HG03097 (cell line): ENCODE results near the gene MAB21L3.

Experiments used
- ATAC-seq: cut with Tn5 transposase; IDR thresholded peaks from one replicate; pipeline ENCODE4 v1.9.1; 2021; ENCODE audit not compliant: unreplicated experiment, low FRiP score

The MAB21L3 gene

DNA sequence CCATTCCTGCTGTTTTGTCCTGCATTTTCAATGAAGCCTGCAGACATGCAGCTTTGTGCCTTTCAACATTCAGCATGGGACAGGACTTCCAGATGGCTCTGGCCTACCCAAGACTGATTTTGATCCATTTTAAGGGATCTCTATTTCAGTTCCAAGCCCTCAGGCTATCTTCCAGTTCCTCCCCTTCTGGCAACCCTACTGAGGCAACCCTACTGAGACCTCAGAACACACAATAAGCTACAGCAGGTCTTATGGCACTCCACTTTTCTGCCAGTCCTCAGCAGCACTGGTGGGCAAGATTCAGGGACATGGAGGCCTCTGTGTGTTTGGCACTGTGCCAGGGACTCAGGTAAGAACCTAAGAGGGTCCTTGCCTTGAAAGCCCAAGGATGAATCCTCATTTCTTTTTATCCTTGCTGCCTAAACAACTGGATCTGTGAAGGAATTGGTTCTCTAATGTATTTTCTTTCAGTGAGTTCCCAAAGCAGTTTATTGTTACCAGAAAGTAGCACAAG lies 50.7 kb downstream of the MAB21L3 start:
- ATAC-seq, result no peak

- ATAC-seq, result no peak
Measured at GRCh38 chr1:116163533-116163932, 52.3 kb downstream of the MAB21L3 start.

DNA sequence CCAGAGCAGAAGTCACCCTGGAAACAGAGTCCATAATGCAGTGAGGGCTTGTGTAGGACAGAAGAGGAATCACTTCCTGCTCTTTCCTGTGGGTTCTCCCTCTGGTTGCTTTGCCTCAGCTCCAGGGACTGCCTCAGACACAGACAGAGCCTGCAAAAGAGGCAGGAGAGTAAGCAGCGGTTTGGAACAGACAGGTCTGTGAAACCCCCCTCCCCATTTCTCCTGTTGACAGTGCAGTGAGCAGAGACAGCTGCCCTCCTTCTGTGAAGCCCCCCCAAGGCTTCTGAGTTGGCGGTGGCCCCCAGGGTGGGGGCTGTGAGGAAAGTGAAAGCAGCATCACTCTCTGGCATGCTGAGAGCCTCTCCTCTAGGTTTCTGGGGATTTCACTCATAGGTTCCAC lies 53.0 kb downstream of the MAB21L3 start:
- no peak for ATAC-seq

GRCh38 chr1:116164604-116165368 lies 53.6 kb downstream of the MAB21L3 start:
- no peak for ATAC-seq

DNA sequence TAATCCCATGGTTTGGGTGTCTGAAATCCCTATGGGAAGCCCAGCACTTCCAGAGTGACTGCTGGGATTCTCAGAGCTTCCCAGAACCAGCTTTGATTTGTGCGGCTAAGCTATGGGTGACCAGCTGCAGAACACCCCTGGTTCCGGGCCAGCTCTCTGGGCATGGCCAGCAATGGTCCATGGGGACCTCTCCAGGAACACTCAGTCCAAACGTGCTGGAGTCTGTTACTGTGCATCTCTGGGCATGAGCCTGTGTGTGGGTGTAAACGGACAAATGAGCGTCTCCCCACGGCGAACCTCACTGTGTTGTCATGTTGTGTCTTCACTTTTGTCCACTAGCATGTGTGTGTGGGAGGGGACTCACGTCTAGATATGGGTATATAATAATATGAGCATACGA lies 54.4 kb downstream of the MAB21L3 start:
- no peak for ATAC-seq

DNA sequence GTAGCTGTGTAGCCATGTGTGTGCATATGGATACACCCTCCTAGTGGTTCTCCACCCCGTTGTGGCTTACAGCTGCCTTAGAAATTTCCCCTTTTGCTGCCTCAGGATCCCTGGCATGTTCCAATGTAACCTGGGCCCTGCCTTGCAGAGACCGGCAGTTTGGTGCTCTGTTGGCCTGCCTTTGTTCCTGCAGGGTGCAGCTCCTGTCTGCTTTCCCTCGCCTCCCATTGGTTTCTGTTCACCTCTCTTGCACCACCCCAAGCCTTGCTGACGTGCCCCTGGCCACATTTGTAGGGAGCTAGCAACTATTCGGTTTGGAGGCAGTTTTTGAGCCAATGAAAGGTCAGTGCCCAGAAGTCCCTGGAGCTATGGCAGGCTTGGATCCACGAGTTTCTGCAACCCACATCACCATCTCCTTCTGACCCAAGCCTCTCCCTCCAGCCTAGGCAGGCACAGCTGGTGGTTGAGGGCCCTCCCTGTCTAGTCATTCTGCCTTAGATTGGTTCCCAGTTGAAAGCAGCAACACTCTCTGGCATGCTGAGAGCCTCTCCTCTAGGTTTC lies 54.9 kb downstream of the MAB21L3 start:
- no peak for ATAC-seq

DNA sequence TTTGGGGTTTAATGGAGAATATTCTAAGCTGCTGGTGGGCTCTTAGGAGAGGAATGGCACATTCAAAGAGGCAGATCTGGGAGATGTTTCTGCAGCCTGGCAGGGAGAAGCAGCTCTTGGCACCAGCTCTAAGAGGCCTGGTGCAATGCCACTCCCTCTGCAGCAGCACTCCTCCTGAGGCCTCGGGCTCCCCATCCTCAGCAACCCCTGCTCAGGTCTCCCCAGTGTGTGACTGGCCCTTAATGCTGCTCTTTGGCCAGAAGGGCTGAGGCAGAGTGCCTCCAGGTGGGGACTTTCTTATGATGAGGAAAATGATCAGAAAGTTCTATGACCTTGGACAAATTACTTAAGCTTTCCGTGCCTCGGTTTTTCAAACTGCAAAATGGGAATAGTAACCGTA lies 55.5 kb downstream of the MAB21L3 start:
- ATAC-seq, result no peak

GRCh38 chr1:116167625-116168276 lies 56.6 kb downstream of the MAB21L3 start:
- no peak for ATAC-seq

DNA sequence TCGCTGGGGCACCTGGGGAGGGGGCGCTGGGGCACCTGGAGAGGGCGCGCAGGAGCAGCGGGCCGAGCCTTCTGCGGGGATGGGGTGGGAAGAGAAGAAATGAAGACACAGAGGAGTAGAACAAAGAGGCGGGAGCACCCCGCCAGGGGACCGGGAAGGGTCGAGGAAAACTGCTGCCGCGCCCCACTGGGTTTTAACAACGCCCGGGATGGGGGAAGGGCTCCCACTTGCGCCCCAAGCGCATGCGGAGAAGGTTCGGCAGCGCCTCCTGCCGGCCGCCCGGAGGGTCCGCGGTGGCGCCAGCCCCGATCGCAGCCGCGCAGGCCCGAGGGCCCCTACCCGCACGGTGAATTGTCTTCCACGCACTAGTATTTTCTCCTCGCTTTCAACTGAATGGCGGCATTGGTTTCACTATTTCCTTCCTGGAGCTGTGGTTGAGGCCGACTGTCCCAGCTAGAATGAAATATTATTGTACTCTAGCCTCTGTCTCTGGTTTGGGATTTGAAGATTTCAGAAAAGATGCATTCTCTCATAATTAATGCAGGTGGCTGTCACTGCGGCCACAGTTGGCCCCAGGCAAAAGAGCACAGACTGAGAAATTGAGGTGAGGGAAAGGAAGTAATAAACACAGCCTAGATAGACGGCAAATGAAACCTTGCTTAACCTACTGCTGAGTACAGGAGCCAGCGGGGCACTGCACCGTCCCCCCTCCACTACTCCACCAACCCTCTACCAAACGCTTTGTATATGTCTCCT lies 57.3 kb downstream of the MAB21L3 start:
- peak; percentile 73 for ATAC-seq

- no peak for ATAC-seq
Measured at GRCh38 chr1:116169898-116170297, 58.7 kb downstream of the MAB21L3 start.

DNA sequence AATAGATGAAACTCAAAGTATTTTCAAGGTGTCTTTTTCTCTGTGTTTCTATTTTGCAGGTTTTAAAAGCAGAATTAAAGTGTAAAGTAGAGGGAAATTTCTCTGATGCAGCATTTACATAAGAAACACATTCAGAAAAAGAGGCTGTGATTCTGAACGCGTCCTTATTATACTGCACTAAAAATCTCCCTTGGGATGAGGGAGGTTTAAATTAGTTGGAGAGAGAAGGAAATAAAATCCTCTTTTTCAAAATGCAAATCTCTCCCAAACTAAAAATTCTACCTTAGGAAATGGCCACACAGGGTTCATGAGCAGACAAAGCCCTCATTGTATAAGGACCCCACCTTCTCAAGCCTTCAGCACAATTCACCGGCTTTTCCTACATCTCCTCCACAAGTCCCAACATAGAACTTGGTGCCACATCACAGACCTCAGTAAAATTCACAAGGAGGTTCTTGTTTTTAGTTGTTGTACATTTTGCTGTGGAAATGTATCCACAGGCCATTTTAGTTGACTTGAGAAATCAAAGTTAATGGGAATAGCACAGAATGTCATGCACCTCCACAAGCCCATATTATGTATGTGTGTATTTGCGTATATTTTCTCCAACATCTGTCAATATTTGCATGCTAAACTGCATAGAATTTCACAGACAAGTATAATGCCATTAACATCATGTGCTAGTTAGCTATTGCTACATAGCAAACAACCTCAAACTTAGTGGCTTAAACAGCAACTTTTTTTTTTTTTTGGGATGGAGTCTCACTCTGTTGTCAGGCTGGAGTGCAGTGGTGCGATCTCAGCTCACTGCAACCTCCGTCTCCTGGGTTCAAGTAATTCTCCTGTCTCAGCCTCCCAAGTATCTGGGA lies 59.8 kb downstream of the MAB21L3 start:
- ATAC-seq, result no peak

GRCh38 chr1:116172666-116173065 lies 61.5 kb downstream of the MAB21L3 start:
- no peak for ATAC-seq

- ATAC-seq, result no peak
Measured at GRCh38 chr1:116175611-116176010, 64.4 kb downstream of the MAB21L3 start.

GRCh38 chr1:116176306-116176789 lies 65.1 kb downstream of the MAB21L3 start:
- no peak for ATAC-seq

DNA sequence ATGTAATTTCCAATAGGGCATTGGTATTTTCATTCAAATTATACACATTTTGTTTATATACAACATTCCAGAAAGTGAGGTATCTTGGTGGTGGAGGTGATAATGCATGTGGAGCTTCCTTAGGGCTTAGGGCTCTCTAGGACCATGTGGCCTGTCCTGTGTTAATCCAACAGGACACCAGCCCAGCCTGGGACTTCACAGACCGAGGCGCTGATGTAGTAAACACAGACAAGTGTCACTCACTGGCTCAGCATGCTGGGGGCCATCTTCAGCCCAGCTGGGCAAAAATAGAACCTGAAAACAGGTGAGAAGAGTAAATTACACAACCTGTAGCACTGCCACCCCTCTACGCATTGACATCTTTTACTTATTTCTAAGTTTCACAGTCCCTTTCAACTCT lies 66.7 kb downstream of the MAB21L3 start:
- no peak for ATAC-seq

- ATAC-seq, result no peak
Measured at GRCh38 chr1:116178837-116179236, 67.6 kb downstream of the MAB21L3 start.

DNA sequence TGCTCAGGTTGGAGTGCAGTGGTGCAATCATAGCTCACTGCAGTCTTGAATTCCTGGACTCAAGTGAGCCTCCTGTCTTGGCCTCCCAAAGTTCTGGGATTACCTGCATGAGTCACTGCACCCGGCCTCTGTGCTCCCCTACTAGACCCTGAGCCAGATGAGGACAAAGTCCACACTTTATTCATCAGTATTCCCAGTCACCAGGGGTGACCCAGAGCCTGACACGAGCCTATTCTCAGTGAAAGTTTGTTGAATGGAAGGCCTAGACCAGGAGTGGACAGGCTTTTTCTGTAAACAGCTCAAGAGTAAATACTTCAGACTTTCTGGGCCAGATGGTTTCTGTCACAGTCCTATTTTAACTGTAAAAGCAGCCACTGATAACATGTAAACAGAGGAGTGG lies 68.2 kb downstream of the MAB21L3 start:
- no peak for ATAC-seq

DNA sequence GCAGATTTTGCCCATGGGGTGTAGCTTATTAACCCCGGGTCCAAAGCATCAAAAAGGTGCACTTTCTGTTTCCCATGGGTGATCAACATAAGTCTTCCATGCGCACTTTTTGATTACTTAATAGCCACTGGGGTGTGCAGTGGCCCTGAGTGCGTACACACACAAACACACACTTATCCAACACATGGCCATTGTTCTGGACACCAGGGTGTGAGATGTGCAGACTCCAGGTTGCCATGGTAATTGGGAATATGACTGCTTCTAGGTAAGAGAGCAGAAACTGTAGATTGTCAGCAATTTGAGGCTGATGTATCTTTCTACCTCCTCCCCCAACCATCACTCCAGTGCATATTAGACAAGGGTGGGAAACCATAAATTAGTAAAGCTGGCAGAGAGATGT lies 68.8 kb downstream of the MAB21L3 start:
- ATAC-seq, result no peak

DNA sequence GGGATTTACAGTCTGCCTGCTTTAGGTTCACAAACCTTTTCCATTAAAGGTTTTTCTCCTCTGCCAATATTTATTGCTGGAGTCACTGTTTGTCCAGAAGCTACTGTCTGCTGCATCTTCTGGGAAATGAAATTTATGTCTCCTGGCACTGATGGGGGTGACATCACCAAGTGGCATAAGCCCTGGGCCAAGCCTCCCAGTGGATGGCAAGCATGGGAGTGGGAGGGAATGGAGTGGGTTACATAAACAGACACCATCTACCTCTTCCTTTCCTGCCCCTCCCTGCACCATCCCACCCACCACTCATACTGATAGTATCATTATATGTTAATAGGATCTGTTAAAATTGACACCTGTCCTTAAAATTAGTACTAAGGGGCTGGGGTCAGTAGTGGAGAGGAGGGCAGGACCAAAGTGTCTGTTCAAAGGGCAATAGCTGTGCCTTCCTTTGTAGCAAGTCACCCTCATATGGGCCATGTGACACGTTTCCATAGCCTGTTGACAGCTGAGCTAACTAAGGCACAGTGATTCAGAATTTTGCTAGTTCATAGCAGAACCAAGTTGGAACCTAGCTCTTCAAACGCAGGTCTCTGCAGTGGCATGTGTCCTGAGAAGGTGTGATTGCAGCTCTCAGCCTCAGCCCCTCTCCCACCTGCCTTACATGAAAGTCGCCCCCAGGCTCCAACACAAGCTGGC lies 71.0 kb downstream of the MAB21L3 start:
- ATAC-seq, result no peak
